GM19023 (cell line): ENCODE data around the gene LARP6.
"Not testable (repeated sequence)": the region's sequence is repeated elsewhere in the genome, so short reads cannot be mapped to it uniquely, and the experiment has no call there.

ENCODE experiments used
- ATAC-seq: cut with Tn5 transposase; IDR thresholded peaks from one replicate; pipeline ENCODE4 v1.9.1; 2021; ENCODE audit warnings: mild to moderate bottlenecking, moderate library complexity; ENCODE audit not compliant: unreplicated experiment

Gene LARP6

GRCh38 chr15:70859322-70859908, 5.5 kb upstream of the LARP6 start:
- no peak for ATAC-seq

- ATAC-seq = not testable (repeated sequence)
Measured at GRCh38 chr15:70858614-70859321, 4.8 kb upstream of the LARP6 start.

GRCh38 chr15:70857562-70858285, 3.8 kb upstream of the LARP6 start:
- no peak for ATAC-seq

- ATAC-seq = no peak
Measured at GRCh38 chr15:70856884-70857561, 3.1 kb upstream of the LARP6 start.

- ATAC-seq = no peak
Measured at GRCh38 chr15:70856177-70856883, 2.4 kb upstream of the LARP6 start.

GRCh38 chr15:70855764-70856163, 1.8 kb upstream of the LARP6 start:
- ATAC-seq = no peak

GRCh38 chr15:70854666-70854976, 664 bp upstream of the LARP6 start:
- no peak for ATAC-seq

- ATAC-seq = no peak
Measured at GRCh38 chr15:70853318-70853972, 512 bp downstream of the LARP6 start.

GRCh38 chr15:70852501-70853317, 1.2 kb downstream of the LARP6 start:
- no peak for ATAC-seq

- ATAC-seq = no peak
Measured at GRCh38 chr15:70851889-70852288, 2.1 kb downstream of the LARP6 start.

GRCh38 chr15:70845602-70846360, 8.2 kb downstream of the LARP6 start:
- ATAC-seq = no peak

GRCh38 chr15:70837476-70837875, 16.5 kb downstream of the LARP6 start:
- ATAC-seq = no peak

- no peak for ATAC-seq
Measured at GRCh38 chr15:70835841-70836240, 18.1 kb downstream of the LARP6 start.

- no peak for ATAC-seq
Measured at GRCh38 chr15:70835415-70835814, 18.5 kb downstream of the LARP6 start.

GRCh38 chr15:70834999-70835398, 19.0 kb downstream of the LARP6 start:
- no peak for ATAC-seq

GRCh38 chr15:70833861-70834765, 19.8 kb downstream of the LARP6 start:
- ATAC-seq = no peak

- no peak for ATAC-seq
Measured at GRCh38 chr15:70833422-70833821, 20.5 kb downstream of the LARP6 start.

GRCh38 chr15:70832176-70832575, 21.8 kb downstream of the LARP6 start:
- ATAC-seq = no peak
